ENCODE data around the gene CWC25.

CWC25 gene

GRCh38 chr17:38824899-38825761, at the start of gene CWC25:
TSS of gene CWC25 (minus strand) at chr17:38825321. CDS start at chr17:38825183, 138 bp downstream.
- DNase-seq, result peak; percentile 86

GRCh38 chr17:38873640-38874380, 48.7 kb upstream of the CWC25 start:
- no peak for DNase-seq

- DNase-seq, result no peak
These were observed 47.7 kb upstream of the CWC25 start for GRCh38 chr17:38872671-38873385.

GRCh38 chr17:38872027-38872511, 46.9 kb upstream of the CWC25 start:
- DNase-seq, result no peak

- DNase-seq, result peak; percentile 85
These were observed 46.3 kb upstream of the CWC25 start for GRCh38 chr17:38871247-38872015.

GRCh38 chr17:38870259-38871165, 45.4 kb upstream of the CWC25 start:
- DNase-seq, result peak; percentile 78

GRCh38 chr17:38869526-38870258, 44.6 kb upstream of the CWC25 start, which contains the start of gene LASP1:
TSS of gene LASP1 (plus strand) at chr17:38870058. CDS start at chr17:38870190, 132 bp downstream.
- DNase-seq, result peak; percentile 86

GRCh38 chr17:38868817-38869525, 43.9 kb upstream of the CWC25 start:
- DNase-seq, result peak; percentile 89

GRCh38 chr17:38867968-38868816, 43.1 kb upstream of the CWC25 start:
- DNase-seq, result peak; percentile 87

- DNase-seq, result peak; percentile 66
These were observed 42.3 kb upstream of the CWC25 start for GRCh38 chr17:38867179-38867967.

- DNase-seq, result peak; percentile 60
These were observed 39.7 kb upstream of the CWC25 start for GRCh38 chr17:38864636-38865398.

- DNase-seq, result peak; percentile 30
These were observed 36.3 kb upstream of the CWC25 start for GRCh38 chr17:38861399-38861843.

- DNase-seq, result no peak
These were observed 32.1 kb upstream of the CWC25 start for GRCh38 chr17:38857271-38857670.

- peak; percentile 47 for DNase-seq
These were observed 30.1 kb upstream of the CWC25 start for GRCh38 chr17:38855101-38855714.

- peak; percentile 96 for DNase-seq
These were observed 28.4 kb upstream of the CWC25 start, which contains the start of gene RPL23 for GRCh38 chr17:38853292-38854219. TSS of gene RPL23 (minus strand) at chr17:38853721. CDS start at chr17:38853710, 11 bp downstream.
